ENCODE data around the gene LDB3. TPM values are rescaled to one million over a fixed set of nuclear protein-coding genes. Genes with fewer than 3 reads are reported as not detected.

LDB3 gene
- total and polyA plus RNA-seq, 2 of the 4 experiments (the other 2 are of a cell fraction): 0.36 to 2.6 TPM

- no TSS peak for BruUV-seq (replicated peaks)
Measured at GRCh38 chr10:86685416-86685815, 17.1 kb downstream of the LDB3 start.

More at GRCh38 chr10:86685416-86685815, 17.1 kb downstream of the LDB3 start:
- Histone ChIP-seq H3K4ac (ENCODE audit: low read depth, low read length) (peak overlapping the region; percentile 8; the same call in 1 of the 2 replicates), H3K9me3 (ENCODE audit: control insufficient read depth, insufficient read depth, low read length) (no peaks in the 10 kb centered on the region), H3K9ac (ENCODE audit: low read depth, low read length) (no peak overlapping the region), H3K36me3 (ENCODE audit: control insufficient read depth, insufficient read depth, low read length) (no peaks in the 10 kb centered on the region), H3K4me1 (ENCODE audit: control insufficient read depth, insufficient read depth, low read length) (peaks cover 27% of the 10 kb centered on the region), H3K4me2 (ENCODE audit: low read depth, low read length) (no peak overlapping the region), H4K91ac (ENCODE audit: insufficient read depth, low read depth, low read length) (peak overlapping the region; percentile 36; the same call in 1 of the 2 replicates), H3K18ac (ENCODE audit: low read depth, low read length) (no peak overlapping the region), H2AK9ac (replicated peaks; ENCODE audit: low read depth, low read length, poor library complexity) (no peak overlapping the region), H3K14ac (replicated peaks; ENCODE audit: low read depth, low read length) (0 out of 2 replicates have a peak overlapping the region, but pooled peaks have one; percentile 7), H4K8ac (ENCODE audit: low read depth in 2 of 2, low read length in 2 of 2) (peak overlapping the region in 1 of 2 experiments; percentile 15; a peak in 1 of 4 replicates), H2BK20ac (ENCODE audit: low read depth, low read length) (peak overlapping the region; percentile 14; the same call in 1 of the 2 replicates), H2AK5ac (ENCODE audit: low read depth, low read length) (peak overlapping the region; percentile 69; the same call in 1 of the 2 replicates), H3K56ac (ENCODE audit: extremely low read depth, insufficient read depth, low read length) (no peak overlapping the region), H2AFZ (replicated peaks; ENCODE audit: low read length, poor library complexity) (no peak overlapping the region), H3K9me1 (ENCODE audit: insufficient read depth, low read length) (peaks cover 15% of the 10 kb centered on the region), H2BK5ac (ENCODE audit: low read depth, low read length, poor library complexity, severe bottlenecking) (no peak overlapping the region), H3K79me1 (ENCODE audit: low read depth in 1 of 2, low read length in 2 of 2) (no peaks in the 10 kb centered on the region), H3K23ac (ENCODE audit: low read depth, low read length) (no peak overlapping the region), H4K5ac (ENCODE audit: low read depth, low read length) (no peak overlapping the region), H4K20me1 (ENCODE audit: insufficient read depth, low read length) (no peaks in the 10 kb centered on the region), H3K4me3 (ENCODE audit: insufficient read depth, low read depth, low read length) (no peak overlapping the region), H3K27ac (ENCODE audit: insufficient read depth, low read length) (no peak overlapping the region), H2BK15ac (ENCODE audit: low read depth, low read length) (no peak overlapping the region), H2BK120ac (ENCODE audit: low read depth, low read length) (peak overlapping the region; percentile 73), H3K27me3 (ENCODE audit: control insufficient read depth, insufficient read depth, low read length) (no peaks in the 10 kb centered on the region)
- ATAC-seq (ENCODE audit: low read depth): no peak
- dilution Hi-C loops (cut with HindIII; ENCODE audit: low sequenced_read_pairs, unreplicated experiment): no loop called here
- ChIA-PET POLR2A (ENCODE audit: unreplicated experiment) (interaction anchor here (0.6 kb wide), 1 partner anchor 255 kb away, joined by 4 read pairs; no protein-coding TSS in a partner anchor), CTCF (interaction anchor here (1.3 kb wide), 1 partner anchor 285 kb away, joined by 5 read pairs; no protein-coding TSS in a partner anchor)
- no peak for DNase-seq
- intact Hi-C loops (cut with micrococcal nuclease): no loop called here
- WGBS, 2 experiments (ENCODE audit: extremely low coverage in 2 of 2, insufficient read length in 1 of 2): 86% methylated on average over 6 of the region's 9 CpGs; no CpG with 5 or more reads in 1 of the 2 experiments
- TF ChIP-seq NFE2L2 (IDR thresholded peaks at IDR 0.05; ENCODE audit: low read depth, low read length) (no peak), CEBPB (IDR thresholded peaks at IDR 0.05; ENCODE audit: low read depth, low read length) (no peak), RFX5 (IDR thresholded peaks at IDR 0.05; ENCODE audit: low read depth, low read length) (no peak), ELK1 (IDR thresholded peaks at IDR 0.05; ENCODE audit: borderline replicate concordance, low read depth, low read length) (no peak), RAD21 (IDR thresholded peaks at IDR 0.05; ENCODE audit: low read length) (no peak)
- in situ Hi-C loops (cut with MboI; ENCODE audit: low sequenced_read_pairs): no loop called here

All from IMR-90 (cell line).